Right renal pelvis (tissue), 4 donors: ENCODE data around the gene ADK. TPM values are rescaled to one million over a fixed set of nuclear protein-coding genes. Genes with fewer than 3 reads are reported as not detected.

ENCODE experiments used
- DNase-seq, 4 donors: peaks; one replicate each; pipeline ENCODE4 v3.0.0-alpha.2; 2013; ENCODE audit warnings: low read depth in 4 of 4, low spot score in 3 of 4, missing footprints in 1 of 4
- polyA plus RNA-seq, 4 donors: library from polyadenylated mRNA; unstranded; fragments of 120-200 nt; gene quantifications; one replicate each; pipeline ENCODE4 v1.2.1, GENCODE V29; 2013; ENCODE audit not compliant: insufficient read length in 4 of 4

ADK gene
- polyA plus RNA-seq, 4 donors = 31.1 to 37.3 (median 33.0) TPM

- no peak for DNase-seq
These were observed 249.2 kb downstream of the ADK start for GRCh38 chr10:74400186-74400585.

- no peak for DNase-seq
These were observed 255.0 kb downstream of the ADK start for GRCh38 chr10:74406006-74406405.

GRCh38 chr10:74415146-74415839 lies 264.3 kb downstream of the ADK start:
- DNase-seq = no peak

DNA sequence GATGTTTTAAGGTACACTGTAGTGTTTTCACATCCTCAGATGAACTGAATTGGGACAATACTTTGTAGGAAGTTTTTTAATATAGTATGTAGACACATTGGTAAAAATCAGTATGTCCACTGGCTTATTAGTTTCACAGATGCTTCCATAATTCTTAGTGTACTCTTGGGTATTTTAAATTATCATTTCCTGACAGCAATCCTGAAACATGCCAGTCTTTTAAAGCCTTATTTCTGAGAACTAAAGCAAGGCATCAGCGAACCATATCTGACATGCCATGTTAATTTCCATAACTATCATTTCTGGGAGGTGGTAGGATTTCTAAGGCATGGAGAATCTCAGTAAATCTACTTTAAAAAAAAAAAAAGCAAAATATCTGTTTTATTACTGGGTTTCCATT lies 266.4 kb downstream of the ADK start:
- no peak for DNase-seq

DNA sequence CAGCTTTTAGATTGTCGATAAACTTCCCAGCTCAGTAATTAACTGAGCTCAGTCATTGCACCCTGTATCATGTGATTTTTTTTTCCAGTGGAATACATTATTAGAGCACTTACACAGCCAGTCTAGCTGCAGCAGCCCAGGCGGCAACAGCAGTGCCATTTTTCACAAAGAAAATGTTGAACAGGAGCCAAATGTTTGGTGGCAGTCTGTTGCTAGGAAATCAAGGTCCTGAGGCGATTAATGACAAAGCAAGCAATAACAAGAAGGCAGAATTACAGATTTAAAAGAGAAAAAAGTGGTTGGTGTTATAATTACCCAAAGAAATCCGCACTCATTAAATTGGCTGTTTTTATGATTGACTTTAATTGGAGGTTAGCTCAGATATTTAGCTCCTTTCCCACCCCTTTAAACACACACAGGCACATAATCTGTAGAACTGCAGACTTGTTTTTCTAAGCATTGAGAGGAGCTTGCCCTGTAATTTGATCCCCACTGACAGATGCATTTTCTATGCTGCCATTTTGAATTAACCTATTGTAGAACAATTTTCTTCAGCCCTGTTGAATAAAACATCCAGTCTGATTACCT lies 267.4 kb downstream of the ADK start:
- DNase-seq = peak; percentile 31 to 62 (median 48)

- DNase-seq = no peak
These were observed 268.5 kb downstream of the ADK start for GRCh38 chr10:74419491-74419951.

DNA sequence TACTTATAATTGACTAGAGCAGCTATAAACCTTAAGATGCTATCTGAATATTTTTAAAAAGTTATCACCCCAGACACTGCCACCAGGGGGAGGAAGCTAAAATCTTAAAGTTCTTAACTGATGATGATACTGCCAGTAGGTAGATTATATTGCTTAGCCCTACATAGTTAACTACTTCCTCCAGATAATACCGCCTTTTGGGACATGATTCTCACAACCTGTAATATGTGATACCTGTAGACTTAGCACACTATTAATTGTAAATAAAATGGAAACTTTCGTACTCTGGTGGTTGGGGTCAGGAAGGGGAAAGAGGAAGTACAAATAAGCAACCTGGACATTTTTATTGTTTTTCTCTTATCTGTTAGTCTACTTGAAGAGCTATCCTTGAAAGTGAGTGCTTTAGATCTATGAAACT lies 268.9 kb downstream of the ADK start:
- DNase-seq = no peak

DNA sequence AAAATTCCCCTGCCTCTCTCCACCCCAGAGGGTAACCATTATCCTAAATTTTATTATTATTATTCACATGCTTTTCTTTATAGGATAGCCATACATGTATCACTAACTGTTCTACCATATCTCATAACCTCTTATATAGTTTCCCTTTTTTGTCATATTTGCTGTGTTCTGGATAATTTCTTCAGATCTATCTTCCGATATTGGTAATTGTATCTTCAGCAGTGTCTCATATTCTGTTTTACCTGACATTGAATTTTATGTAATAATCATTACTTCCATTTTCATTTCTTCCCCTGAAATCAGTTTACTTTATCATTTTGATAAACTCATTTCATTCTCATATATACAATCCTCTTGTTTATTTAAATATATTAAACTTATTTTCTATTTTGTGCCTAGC lies 273.5 kb downstream of the ADK start:
- no peak for DNase-seq

DNA sequence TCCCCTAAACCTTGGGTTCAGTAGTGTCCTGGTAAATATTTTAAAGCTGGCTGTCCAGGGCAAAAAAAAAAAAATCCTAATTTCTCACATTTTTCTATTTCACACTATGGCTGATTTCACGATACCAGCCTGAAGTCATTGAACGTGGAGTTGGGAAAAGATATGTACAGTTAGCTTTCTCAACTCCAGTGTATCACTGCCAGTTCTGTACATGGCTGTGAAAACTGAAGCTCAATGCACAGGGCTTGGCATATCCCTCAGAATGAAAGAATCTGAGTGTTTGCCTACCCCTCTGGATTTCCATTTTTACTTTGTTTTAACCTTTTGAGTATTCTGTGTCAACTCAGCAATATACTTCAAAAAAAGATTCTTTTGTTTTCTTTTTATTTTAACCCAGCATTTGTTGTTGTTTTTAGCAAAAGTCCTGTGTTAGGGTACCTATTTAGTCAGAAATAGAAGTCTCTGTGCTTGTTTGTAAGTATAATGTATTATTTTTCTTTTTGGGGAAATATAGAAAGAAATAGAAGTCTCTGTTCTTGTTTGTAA lies 274.5 kb downstream of the ADK start:
- no peak for DNase-seq

DNA sequence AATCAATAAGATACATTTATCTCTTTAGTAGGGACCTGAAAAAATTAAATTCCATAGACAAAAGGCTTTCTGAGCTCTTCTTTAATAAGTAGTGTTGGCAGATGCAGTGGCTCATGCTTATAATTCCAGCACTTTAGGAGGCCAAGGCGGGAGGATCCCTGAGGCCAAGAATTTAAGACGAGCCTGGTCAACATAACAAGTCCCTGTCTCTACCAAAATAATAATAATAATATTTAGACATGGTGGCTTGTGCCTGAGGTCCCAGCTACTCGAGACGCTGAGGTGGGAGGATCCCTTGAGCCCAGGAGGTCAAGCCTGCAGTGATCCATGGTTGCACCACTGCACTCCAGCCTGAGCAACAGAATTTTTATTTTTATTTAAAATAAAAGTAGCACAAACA lies 280.8 kb downstream of the ADK start:
- no peak for DNase-seq

DNA sequence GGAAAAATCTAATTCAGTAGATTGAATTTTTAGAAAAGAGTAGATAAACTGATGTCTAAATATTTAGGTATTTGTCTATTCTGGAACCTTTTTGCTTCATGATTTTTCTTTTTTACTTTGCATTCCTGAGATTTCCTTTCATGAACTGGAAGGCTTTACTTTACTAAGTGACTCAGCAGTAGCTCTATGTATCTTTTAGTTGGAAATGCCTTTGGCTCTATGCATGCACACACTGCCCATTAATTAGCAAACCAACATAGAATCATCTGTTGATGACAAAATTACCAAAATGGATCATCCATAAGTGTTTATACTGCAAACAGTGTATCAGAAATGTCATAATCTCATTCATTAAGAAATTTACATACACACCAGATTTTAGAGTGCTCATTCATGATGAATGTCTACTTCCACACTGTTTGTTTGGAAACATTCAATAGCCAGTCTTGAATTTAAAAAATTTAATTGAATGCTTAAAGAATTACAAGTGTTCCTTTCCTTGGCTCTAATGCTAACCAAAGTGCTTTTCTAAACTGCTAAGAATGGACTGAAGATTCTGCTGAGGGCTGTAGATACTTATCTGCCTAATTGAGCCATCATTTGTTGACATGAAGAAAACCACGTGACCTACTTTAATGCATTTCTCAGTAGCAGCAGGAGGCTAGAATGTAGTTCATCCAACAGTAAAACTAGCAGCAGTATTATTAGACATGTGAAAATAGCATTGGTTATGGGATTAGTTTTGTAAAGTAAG lies 282.0 kb downstream of the ADK start:
- no peak for DNase-seq

- DNase-seq = no peak
These were observed 282.6 kb downstream of the ADK start for GRCh38 chr10:74433595-74433956.

GRCh38 chr10:74433993-74434392 lies 283.0 kb downstream of the ADK start:
- no peak for DNase-seq

- DNase-seq = no peak
These were observed 283.5 kb downstream of the ADK start for GRCh38 chr10:74434547-74434946.

DNA sequence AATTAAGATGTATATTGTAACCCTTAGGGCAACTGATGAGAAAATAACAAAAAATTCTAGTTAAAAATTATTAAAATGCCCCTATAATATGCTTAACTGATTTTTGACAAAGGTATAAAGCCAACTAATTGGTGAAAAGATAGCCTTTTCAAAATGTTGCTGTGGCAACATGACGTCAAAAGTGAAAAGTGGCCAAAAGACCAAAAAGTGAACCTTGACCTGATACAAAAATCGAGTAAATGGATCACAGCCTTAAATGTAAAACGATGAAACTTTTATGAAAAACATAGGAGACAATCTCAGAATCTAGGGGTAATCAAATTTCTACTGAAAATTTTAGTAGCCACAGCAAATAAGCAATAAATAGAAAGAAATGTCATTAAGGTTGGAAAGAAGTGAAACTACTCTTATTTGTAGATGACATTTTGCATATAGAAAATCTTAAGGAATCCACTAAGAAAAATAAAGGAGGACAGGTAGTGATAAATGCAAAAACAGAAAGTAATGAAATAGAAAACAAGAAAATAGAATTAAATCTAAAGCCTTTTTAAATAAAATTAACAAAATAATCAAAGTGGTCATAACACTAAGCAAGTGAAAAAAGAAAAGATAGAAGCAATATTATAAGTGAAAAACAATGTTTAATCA lies 285.6 kb downstream of the ADK start:
- no peak for DNase-seq

DNA sequence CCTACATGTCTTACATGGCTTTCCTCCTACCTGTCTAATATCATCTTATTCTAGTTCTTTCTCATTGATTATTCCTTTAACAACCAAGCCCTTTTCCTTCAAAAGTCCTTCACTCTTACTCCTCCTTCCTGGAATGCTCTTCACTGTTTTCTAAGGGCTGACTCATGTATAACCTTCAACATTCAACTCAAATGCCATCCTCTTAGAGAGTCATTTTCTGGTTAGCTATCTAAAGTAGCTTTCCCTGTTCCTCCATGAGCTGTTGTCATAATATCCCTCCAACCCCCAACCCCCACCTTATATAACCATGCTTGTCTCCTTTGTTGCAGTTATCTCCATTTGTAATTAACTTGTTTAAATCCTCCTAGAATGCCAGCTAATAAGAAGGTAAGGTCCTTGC lies 286.8 kb downstream of the ADK start:
- no peak for DNase-seq

GRCh38 chr10:74439213-74439612 lies 288.2 kb downstream of the ADK start:
- no peak for DNase-seq

GRCh38 chr10:74445493-74445892 lies 294.5 kb downstream of the ADK start:
- no peak for DNase-seq

DNA sequence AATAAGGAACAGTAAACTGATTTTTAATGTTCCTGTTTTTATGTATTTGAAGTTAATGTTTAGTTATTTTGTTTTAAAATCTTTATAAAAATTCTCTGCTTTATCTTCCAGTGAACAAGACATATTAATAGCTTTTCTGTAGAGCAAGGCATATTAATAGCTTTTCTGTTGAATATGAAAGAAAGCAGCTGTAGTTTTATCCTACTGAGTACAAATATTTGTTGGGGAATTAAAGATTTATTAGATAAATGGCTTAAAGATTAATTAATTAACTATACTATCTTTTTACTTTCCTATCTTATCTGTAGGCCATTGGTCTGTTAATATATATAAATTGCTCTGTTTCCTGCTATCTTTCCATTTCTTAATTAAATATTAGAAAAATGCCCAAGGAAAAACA lies 299.6 kb downstream of the ADK start:
- peak in 2 of 4 donors; percentile 16 to 30 for DNase-seq

DNA sequence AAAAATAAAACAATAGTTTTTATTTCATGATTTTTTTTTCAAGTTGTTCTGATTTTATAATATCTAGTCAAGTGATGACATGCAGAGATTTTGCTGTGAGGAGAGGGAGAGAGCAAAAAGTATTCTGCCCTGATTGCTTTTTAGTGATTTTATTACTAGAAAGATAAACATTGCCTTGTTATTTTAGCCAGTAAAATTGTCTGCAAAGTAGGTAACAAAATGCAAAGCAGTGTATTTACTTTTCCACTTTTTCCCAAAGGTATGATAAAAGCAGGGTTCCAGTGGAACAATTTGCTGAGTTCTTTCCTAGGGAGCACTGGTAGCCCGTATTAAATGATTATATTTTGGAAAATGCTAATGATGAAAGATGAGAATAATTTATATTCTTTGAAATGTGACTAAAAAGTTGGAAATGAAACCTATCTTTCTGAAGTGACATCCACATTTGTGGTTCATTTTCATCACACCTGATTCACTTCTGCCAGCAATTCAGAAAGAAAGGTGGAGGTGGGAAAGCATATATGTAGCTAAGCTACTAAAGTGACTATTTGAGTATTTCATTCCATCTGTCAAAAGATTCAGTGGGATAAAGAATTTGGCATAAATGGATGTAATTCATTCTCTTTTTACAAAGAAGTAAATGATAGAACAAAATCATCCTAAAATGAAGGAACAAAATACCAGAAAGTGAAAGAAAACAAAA lies 300.3 kb downstream of the ADK start:
- no peak for DNase-seq
